ENCODE measurements around the gene CLIP3. TPM values are rescaled to one million over a fixed set of nuclear protein-coding genes. Genes with fewer than 3 reads are reported as not detected.

CLIP3 gene
- total and polyA plus RNA-seq, 2 experiments from 2014 or later, result 15.1 to 19.1 TPM

- no peak for TF ChIP-seq ZNF462 (CRISPR knock-in tag; IDR thresholded peaks at IDR 0.05)
- TF ChIP-seq EZH2phosphoT487 (IDR thresholded peaks at IDR 0.05; ENCODE audit: unreplicated experiment), result no peak
These were observed 28.7 kb upstream of the CLIP3 start (continued) for GRCh38 chr19:36061367-36061766.

GRCh38 chr19:36060430-36060829 is 27.8 kb upstream of the CLIP3 start:
- peaks cover 38% of the 10 kb centered on the region for H3K79me2 ChIP-seq (replicated peaks; ENCODE audit: insufficient read depth)
- H3K36me3 Mint-ChIP-seq (ENCODE audit: low read depth), result peaks cover 58% of the 10 kb centered on the region
- no peak overlapping the region for H3K4me3 ChIP-seq

More at GRCh38 chr19:36060430-36060829, 27.8 kb upstream of the CLIP3 start:
- DNase-seq (ENCODE audit: low spot score) (peak; percentile 69), ATAC-seq (peak; percentile 90)
- Histone ChIP-seq H3K27ac (ENCODE audit: low read depth) (no peak overlapping the region), H3K4me1 (ENCODE audit: insufficient read depth) (peaks cover 12% of the 10 kb centered on the region; the same call in 1 of the 2 replicates), H3K36me3 (ENCODE audit: insufficient read depth) (peaks cover 30% of the 10 kb centered on the region), H3F3A (replicated peaks; ENCODE audit: low read depth) (0 out of 2 replicates have a peak, but pooled peaks cover 24% of the 10 kb centered on the region), H3K27me3 (ENCODE audit: insufficient read depth) (no peaks in the 10 kb centered on the region), H4K20me1 (replicated peaks; ENCODE audit: insufficient read depth) (peaks cover 39% of the 10 kb centered on the region), H3K4me2 (no peak overlapping the region), H3K9me2 (ENCODE audit: insufficient read depth) (no peaks in the 10 kb centered on the region), H2AFZ (no peak overlapping the region)
- peak; percentile 56 to 72 for TF ChIP-seq CTCF (conservative IDR thresholded peaks at IDR 0.05; ENCODE audit: low read depth in 2 of 2)
- TF ChIP-seq EZH2phosphoT487 (IDR thresholded peaks at IDR 0.05; ENCODE audit: unreplicated experiment), result no peak
- peaks cover 3% of the 10 kb centered on the region for H3K27me3 Mint-ChIP-seq (ENCODE audit: insufficient read depth, low read depth, poor library complexity)
- H3K4me1 Mint-ChIP-seq, result peaks cover 7% of the 10 kb centered on the region
- H3K4me3 Mint-ChIP-seq, result no peak overlapping the region
- H3K9me3 Mint-ChIP-seq, result no peaks in the 10 kb centered on the region
- H3K27ac Mint-ChIP-seq, result no peak overlapping the region
